ENCODE results near the gene COG5. TPM values are rescaled to one million over a fixed set of nuclear protein-coding genes. Genes with fewer than 3 reads are reported as not detected.

The COG5 gene
- total and polyA plus RNA-seq, 2 of the 4 experiments (the other 2 are of a cell fraction) = 18.5 to 27.4 TPM

GRCh38 chr7:107209565-107209964 is 354.2 kb downstream of the COG5 start:
- H3K56ac ChIP-seq (ENCODE audit: extremely low read depth, insufficient read depth, low read length) = no peak overlapping the region
- no peak overlapping the region for H3K4ac ChIP-seq (ENCODE audit: low read depth, low read length)
- no peak overlapping the region for H3K4me2 ChIP-seq (ENCODE audit: low read depth, low read length)
- DNase-seq = no peak
- H3K9ac ChIP-seq (ENCODE audit: low read depth, low read length) = no peak overlapping the region
- dilution Hi-C loops (cut with HindIII; ENCODE audit: low sequenced_read_pairs, unreplicated experiment) (no loop called here), in situ Hi-C loops (cut with MboI; ENCODE audit: low sequenced_read_pairs) (no loop called here), intact Hi-C loops (cut with micrococcal nuclease) (loop anchor here (10.0 kb wide), 1 partner anchor 665 kb away; no protein-coding TSS in a partner anchor)
- peaks cover 6% of the 10 kb centered on the region for H3K9me1 ChIP-seq (ENCODE audit: insufficient read depth, low read length)
- H3K27ac ChIP-seq (ENCODE audit: insufficient read depth, low read length) = no peak overlapping the region
- no peak overlapping the region for H2AK9ac ChIP-seq (replicated peaks; ENCODE audit: low read depth, low read length, poor library complexity)
- no peak overlapping the region for H3K18ac ChIP-seq (ENCODE audit: low read depth, low read length)
- no peaks in the 10 kb centered on the region for H4K20me1 ChIP-seq (ENCODE audit: insufficient read depth, low read length)
- POLR2A ChIA-PET (ENCODE audit: unreplicated experiment) = no interaction called here
- no peak overlapping the region for H2BK120ac ChIP-seq (ENCODE audit: low read depth, low read length)
- no peak overlapping the region for H2BK15ac ChIP-seq (ENCODE audit: low read depth, low read length)
- no TSS peak for BruUV-seq (replicated peaks)
- H3K79me1 ChIP-seq (ENCODE audit: low read depth in 1 of 2, low read length in 2 of 2) = peaks cover 0 to 4% of the 10 kb centered on the region in 2 experiments; a peak in 3 of 4 replicates
- no peak overlapping the region for H4K8ac ChIP-seq (ENCODE audit: low read depth in 2 of 2, low read length in 2 of 2)
- H3K27me3 ChIP-seq (ENCODE audit: control insufficient read depth, insufficient read depth, low read length) = no peaks in the 10 kb centered on the region
- no peak for TF ChIP-seq FOS (IDR thresholded peaks at IDR 0.05; ENCODE audit: low read depth, low read length)
- TF ChIP-seq USF2 (IDR thresholded peaks at IDR 0.05; ENCODE audit: low read depth, low read length) = no peak
- TF ChIP-seq CHD1 (IDR thresholded peaks at IDR 0.05; ENCODE audit: low read depth, low read length) = no peak
- TF ChIP-seq NFE2L2 (IDR thresholded peaks at IDR 0.05; ENCODE audit: low read depth, low read length) = no peak
- TF ChIP-seq MAFK (IDR thresholded peaks at IDR 0.05; ENCODE audit: low read depth, low read length) = no peak
- no peak for TF ChIP-seq RAD21 (IDR thresholded peaks at IDR 0.05; ENCODE audit: low read length)
- TF ChIP-seq, protein P1, sequence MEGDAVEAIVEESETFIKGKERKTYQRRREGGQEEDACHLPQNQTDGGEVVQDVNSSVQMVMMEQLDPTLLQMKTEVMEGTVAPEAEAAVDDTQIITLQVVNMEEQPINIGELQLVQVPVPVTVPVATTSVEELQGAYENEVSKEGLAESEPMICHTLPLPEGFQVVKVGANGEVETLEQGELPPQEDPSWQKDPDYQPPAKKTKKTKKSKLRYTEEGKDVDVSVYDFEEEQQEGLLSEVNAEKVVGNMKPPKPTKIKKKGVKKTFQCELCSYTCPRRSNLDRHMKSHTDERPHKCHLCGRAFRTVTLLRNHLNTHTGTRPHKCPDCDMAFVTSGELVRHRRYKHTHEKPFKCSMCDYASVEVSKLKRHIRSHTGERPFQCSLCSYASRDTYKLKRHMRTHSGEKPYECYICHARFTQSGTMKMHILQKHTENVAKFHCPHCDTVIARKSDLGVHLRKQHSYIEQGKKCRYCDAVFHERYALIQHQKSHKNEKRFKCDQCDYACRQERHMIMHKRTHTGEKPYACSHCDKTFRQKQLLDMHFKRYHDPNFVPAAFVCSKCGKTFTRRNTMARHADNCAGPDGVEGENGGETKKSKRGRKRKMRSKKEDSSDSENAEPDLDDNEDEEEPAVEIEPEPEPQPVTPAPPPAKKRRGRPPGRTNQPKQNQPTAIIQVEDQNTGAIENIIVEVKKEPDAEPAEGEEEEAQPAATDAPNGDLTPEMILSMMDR (conservative IDR thresholded peaks at IDR 0.05; ENCODE audit: low read depth, low read length) = no peak
- no peak for TF ChIP-seq MAZ (IDR thresholded peaks at IDR 0.05; ENCODE audit: borderline replicate concordance, low read depth, low read length)
- TF ChIP-seq MXI1 (IDR thresholded peaks at IDR 0.05; ENCODE audit: borderline replicate concordance, low read depth, low read length) = no peak
- TF ChIP-seq RFX5 (IDR thresholded peaks at IDR 0.05; ENCODE audit: low read depth, low read length) = no peak
- TF ChIP-seq, protein P2, sequence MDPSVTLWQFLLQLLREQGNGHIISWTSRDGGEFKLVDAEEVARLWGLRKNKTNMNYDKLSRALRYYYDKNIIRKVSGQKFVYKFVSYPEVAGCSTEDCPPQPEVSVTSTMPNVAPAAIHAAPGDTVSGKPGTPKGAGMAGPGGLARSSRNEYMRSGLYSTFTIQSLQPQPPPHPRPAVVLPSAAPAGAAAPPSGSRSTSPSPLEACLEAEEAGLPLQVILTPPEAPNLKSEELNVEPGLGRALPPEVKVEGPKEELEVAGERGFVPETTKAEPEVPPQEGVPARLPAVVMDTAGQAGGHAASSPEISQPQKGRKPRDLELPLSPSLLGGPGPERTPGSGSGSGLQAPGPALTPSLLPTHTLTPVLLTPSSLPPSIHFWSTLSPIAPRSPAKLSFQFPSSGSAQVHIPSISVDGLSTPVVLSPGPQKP (IDR thresholded peaks at IDR 0.05; ENCODE audit: borderline replicate concordance, low read depth, low read length) = no peak
- TF ChIP-seq CEBPB (IDR thresholded peaks at IDR 0.05; ENCODE audit: low read depth, low read length) = no peak
- no peak for TF ChIP-seq SMC3 (IDR thresholded peaks at IDR 0.05; ENCODE audit: low read depth, low read length)
- TF ChIP-seq BHLHE40 (IDR thresholded peaks at IDR 0.05; ENCODE audit: low read depth, low read length) = no peak
- no peak for TF ChIP-seq POLR2A (IDR thresholded peaks at IDR 0.05; ENCODE audit: low read depth, low read length)
- no peak for TF ChIP-seq RCOR1 (IDR thresholded peaks at IDR 0.05; ENCODE audit: insufficient replicate concordance, low read length)
- 88% methylated on average over 4 of the region's 4 CpGs; no CpG with 5 or more reads in 1 of the 2 experiments for WGBS, 2 experiments (ENCODE audit: extremely low coverage in 2 of 2, insufficient read length in 1 of 2)
- H3K14ac ChIP-seq (replicated peaks; ENCODE audit: low read depth, low read length) = no peak overlapping the region
- H2BK5ac ChIP-seq (ENCODE audit: low read depth, low read length, poor library complexity, severe bottlenecking) = no peak overlapping the region
- no peaks in the 10 kb centered on the region; the same call in 1 of the 2 replicates for H3K9me3 ChIP-seq (ENCODE audit: control insufficient read depth, insufficient read depth, low read length)
- H3K36me3 ChIP-seq (ENCODE audit: control insufficient read depth, insufficient read depth, low read length) = peaks cover 18% of the 10 kb centered on the region
- no peak overlapping the region for H3K23ac ChIP-seq (ENCODE audit: low read depth, low read length)
- no peak for ATAC-seq (ENCODE audit: low read depth)
- H2AK5ac ChIP-seq (ENCODE audit: low read depth, low read length) = no peak overlapping the region
- peaks cover 4% of the 10 kb centered on the region; the same call in 1 of the 2 replicates for H3K4me1 ChIP-seq (ENCODE audit: control insufficient read depth, insufficient read depth, low read length)
- CTCF ChIA-PET = interaction anchor here (0.6 kb wide), 1 partner anchor 657 kb away, joined by 3 read pairs; no protein-coding TSS in a partner anchor
- no peak overlapping the region for H4K5ac ChIP-seq (ENCODE audit: low read depth, low read length)
- no peak overlapping the region for H3K4me3 ChIP-seq (ENCODE audit: insufficient read depth, low read depth, low read length)
- H2BK20ac ChIP-seq (ENCODE audit: low read depth, low read length) = no peak overlapping the region
- H4K91ac ChIP-seq (ENCODE audit: insufficient read depth, low read depth, low read length) = no peak overlapping the region
- H2AFZ ChIP-seq (replicated peaks; ENCODE audit: low read length, poor library complexity) = no peak overlapping the region

Data from IMR-90 (cell line).